HCT116 (cell line): Measurements from ENCODE around the gene ERBB2. TPM values are rescaled to one million over a fixed set of nuclear protein-coding genes. Genes with fewer than 3 reads are reported as not detected.
A peak's percentile ranks its signal among the peaks of the same experiment; 100 is the strongest.
"Not testable (repeated sequence)": the region's sequence is repeated elsewhere in the genome, so short reads cannot be mapped to it uniquely, and the experiment has no call there.

Source experiments
- ATAC-seq: fragments of 200-7000 bp; cut with Tn5 transposase; 2 replicates; pipeline ENCODE4 v1.9.1; 2020; ENCODE audit warnings: mild to moderate bottlenecking, moderate library complexity
- BruUV-seq: library from RNA; stranded (reverse); fragments of 400-500 nt; replicated peaks from 2 replicates; lab custom pipeline; 2021; lab: Mats Ljungman, UMichigan
- CTCF ChIA-PET: fragments of 300-600 bp; sonication (Branson Sonifier 250); formaldehyde crosslinking; loops from one replicate; lab custom pipeline; 2021; ENCODE audit warnings: antibody characterized with exemption; lab: Charles Lee
- POLR2A ChIA-PET: fragments of 300-600, 350-600 bp; sonication (Branson Sonifier 250); formaldehyde crosslinking; loops from one replicate; lab custom pipeline; 2021; ENCODE audit warnings: antibody characterized with exemption; lab: Charles Lee
- RAD21 ChIA-PET, 2 experiments: fragments of 300-600 bp; sonication (Branson Sonifier 250); formaldehyde crosslinking; loops; one replicate each; lab custom pipeline; 2023; ENCODE audit warnings: low total read pairs in 2 of 2; ENCODE audit not compliant: uncharacterized antibody in 2 of 2, unreplicated experiment in 2 of 2, low non-redundant PET in 1 of 2; lab: Charles Lee
- DNase-seq: peaks from one replicate; pipeline ENCODE4 v3.0.0-alpha.2; 2010; ENCODE audit warnings: low read depth, low spot score
- H2AFZ ChIP-seq: fragments of 200-600 bp; shearing (Covaris generic), sonication (generic); 2 replicates; pipeline ENCODE4 v1.6.1; 2017; ENCODE audit warnings: low read depth, mixed run types, mixed read lengths, antibody characterized with exemption, low read length; ENCODE audit not compliant: poor library complexity, severe bottlenecking
- H3K27ac ChIP-seq: 2 replicates; pipeline ENCODE4 v1.5.1; 2012; ENCODE audit warnings: low read depth, low read length
- H3K27me3 ChIP-seq: fragments of 200-600 bp; sonication (generic); 2 replicates; pipeline ENCODE4 v1.6.1; 2016; ENCODE audit warnings: mixed run types, low read length, mixed read lengths; ENCODE audit not compliant: insufficient read depth
- H3K36me3 ChIP-seq, 2 experiments: fragments of 200-500 bp in 1 of 2; fragments of 200-600 bp in 1 of 2; sonication (Bioruptor generic) in 1 of 2; sonication (generic) in 1 of 2; 2 replicates each; pipeline versions ENCODE4 v1.5.1 to v1.6.1; 2014 to 2016; ENCODE audit warnings: low read length in 2 of 2, inconsistent platforms in 1 of 2, mixed read lengths in 1 of 2, mixed run types in 1 of 2; ENCODE audit not compliant: insufficient read depth in 2 of 2, control insufficient read depth in 1 of 2
- H3K4me1 ChIP-seq, 2 experiments: fragments of 200-600 bp in 1 of 2; sonication (generic) in 1 of 2; 2 replicates each; pipeline versions ENCODE4 v1.5.1 to v1.6.1; 2012 to 2017; ENCODE audit warnings: low read length in 2 of 2, inconsistent platforms in 1 of 2, mild to moderate bottlenecking in 1 of 2, mixed read lengths in 1 of 2, mixed run types in 1 of 2, moderate library complexity in 1 of 2; ENCODE audit not compliant: insufficient read depth in 2 of 2, control insufficient read depth in 1 of 2
- H3K4me2 ChIP-seq: fragments of 200-600 bp; sonication (generic); 2 replicates; pipeline ENCODE4 v1.6.1; 2017; ENCODE audit warnings: mixed run types, low read length, mixed read lengths
- H3K4me3 ChIP-seq, 2 experiments: fragments of 200-600 bp in 1 of 2; sonication (generic) in 1 of 2; replicated peaks in 1 of 2; 2 replicates each; pipeline ENCODE4 v1.5.1; 2011 to 2016; ENCODE audit warnings: low read length in 2 of 2, control low read depth in 1 of 2, low read depth in 1 of 2, mild to moderate bottlenecking in 1 of 2, mixed read lengths in 1 of 2, mixed run types in 1 of 2
- H3K79me2 ChIP-seq: fragments of 200-600 bp; sonication (generic); 2 replicates; pipeline ENCODE4 v1.6.1; 2017; ENCODE audit warnings: mild to moderate bottlenecking, mixed run types, low read length, moderate library complexity, mixed read lengths; ENCODE audit not compliant: insufficient read depth
- H3K9ac ChIP-seq: fragments of 200-600 bp; sonication (generic); 2 replicates; pipeline ENCODE4 v1.6.1; 2016; ENCODE audit warnings: low read length, mixed read lengths
- H3K9me2 ChIP-seq: fragments of 200-600 bp; sonication (generic), shearing (Covaris generic); 2 replicates; pipeline ENCODE4 v1.6.1; 2017; ENCODE audit warnings: mixed run types, mild to moderate bottlenecking, moderate library complexity; ENCODE audit not compliant: insufficient read depth
- H3K9me3 ChIP-seq, 2 experiments: fragments of 200-500 bp in 1 of 2; fragments of 200-600 bp in 1 of 2; sonication (Bioruptor generic) in 1 of 2; sonication (generic) in 1 of 2; 2 replicates each; pipeline ENCODE4 v1.6.1; 2014 to 2017; ENCODE audit warnings: low read length in 2 of 2, mixed read lengths in 2 of 2, inconsistent platforms in 1 of 2, low read depth in 1 of 2, mild to moderate bottlenecking in 1 of 2, mixed run types in 1 of 2, moderate library complexity in 1 of 2; ENCODE audit not compliant: control insufficient read depth in 1 of 2, insufficient read depth in 1 of 2
- H4K20me1 ChIP-seq: fragments of 200-600 bp; sonication (generic), shearing (Covaris generic); 2 replicates; pipeline ENCODE4 v1.6.1; 2017; ENCODE audit warnings: mixed run types, mild to moderate bottlenecking, moderate library complexity; ENCODE audit not compliant: insufficient read depth
- JUND ChIP-seq: IDR thresholded peaks from 2 replicates; pipeline ENCODE4 v1.6.1; 2012
- POLR2A ChIP-seq: IDR thresholded peaks from 2 replicates; pipeline ENCODE4 v1.7.0; 2011; ENCODE audit warnings: borderline replicate concordance; ENCODE audit not compliant: insufficient read depth, insufficient read length; ENCODE audit errors: extremely low read depth
- SIN3A ChIP-seq: IDR thresholded peaks from 2 replicates; pipeline ENCODE4 v1.6.1; 2012; ENCODE audit warnings: low read depth
- SRF ChIP-seq: IDR thresholded peaks from 2 replicates; pipeline ENCODE4 v1.6.1; 2012; ENCODE audit warnings: low read depth
- ZNF274 ChIP-seq: fragments of 200-500 bp; sonication (Bioruptor generic); IDR thresholded peaks from 2 replicates; pipeline ENCODE4 v1.6.1; 2014; ENCODE audit warnings: mild to moderate bottlenecking, low read depth, low read length, inconsistent platforms
- intact Hi-C: fragments of 100-400 bp; cut with micrococcal nuclease; formaldehyde crosslinking; loops from 2 replicates; pipeline ENCODE4 v1.10.0; 2022
- total RNA-seq: library from RNA; stranded (reverse); gene quantifications from one replicate; pipeline ENCODE4 v1.2.1, GENCODE V29; 2021; ENCODE audit not compliant: unreplicated experiment
- TF ChIP-seq, protein P1 (sequence below): IDR thresholded peaks from 2 replicates; pipeline ENCODE4 v1.6.1; 2012; ENCODE audit warnings: low read depth
- TF ChIP-seq, protein P2 (sequence below): IDR thresholded peaks from 2 replicates; pipeline ENCODE4 v1.6.1; 2012

Gene ERBB2
- total RNA-seq, 1 experiment from 2014 or later: 75.8 TPM

DNA sequence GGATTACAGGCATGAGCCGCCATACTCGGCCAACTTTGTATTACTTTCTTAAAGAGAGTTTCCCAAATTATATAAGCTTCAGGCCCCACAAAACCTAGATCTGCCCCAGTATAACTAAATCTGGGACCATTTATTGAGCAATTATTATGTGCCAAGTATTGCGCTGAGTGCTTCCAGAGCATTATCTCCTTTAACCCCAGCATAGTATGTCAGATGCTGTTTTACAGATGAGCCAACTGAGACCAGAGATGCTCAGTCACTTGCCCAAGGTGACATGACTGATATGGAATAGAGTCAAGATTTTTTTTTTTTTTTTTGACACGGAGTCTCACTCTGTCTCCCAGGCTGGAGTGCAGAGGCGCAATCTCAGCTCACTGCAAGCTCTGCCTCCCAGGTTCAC lies 1.9 kb upstream of the ERBB2 start (continued):
- TF ChIP-seq, protein P1, sequence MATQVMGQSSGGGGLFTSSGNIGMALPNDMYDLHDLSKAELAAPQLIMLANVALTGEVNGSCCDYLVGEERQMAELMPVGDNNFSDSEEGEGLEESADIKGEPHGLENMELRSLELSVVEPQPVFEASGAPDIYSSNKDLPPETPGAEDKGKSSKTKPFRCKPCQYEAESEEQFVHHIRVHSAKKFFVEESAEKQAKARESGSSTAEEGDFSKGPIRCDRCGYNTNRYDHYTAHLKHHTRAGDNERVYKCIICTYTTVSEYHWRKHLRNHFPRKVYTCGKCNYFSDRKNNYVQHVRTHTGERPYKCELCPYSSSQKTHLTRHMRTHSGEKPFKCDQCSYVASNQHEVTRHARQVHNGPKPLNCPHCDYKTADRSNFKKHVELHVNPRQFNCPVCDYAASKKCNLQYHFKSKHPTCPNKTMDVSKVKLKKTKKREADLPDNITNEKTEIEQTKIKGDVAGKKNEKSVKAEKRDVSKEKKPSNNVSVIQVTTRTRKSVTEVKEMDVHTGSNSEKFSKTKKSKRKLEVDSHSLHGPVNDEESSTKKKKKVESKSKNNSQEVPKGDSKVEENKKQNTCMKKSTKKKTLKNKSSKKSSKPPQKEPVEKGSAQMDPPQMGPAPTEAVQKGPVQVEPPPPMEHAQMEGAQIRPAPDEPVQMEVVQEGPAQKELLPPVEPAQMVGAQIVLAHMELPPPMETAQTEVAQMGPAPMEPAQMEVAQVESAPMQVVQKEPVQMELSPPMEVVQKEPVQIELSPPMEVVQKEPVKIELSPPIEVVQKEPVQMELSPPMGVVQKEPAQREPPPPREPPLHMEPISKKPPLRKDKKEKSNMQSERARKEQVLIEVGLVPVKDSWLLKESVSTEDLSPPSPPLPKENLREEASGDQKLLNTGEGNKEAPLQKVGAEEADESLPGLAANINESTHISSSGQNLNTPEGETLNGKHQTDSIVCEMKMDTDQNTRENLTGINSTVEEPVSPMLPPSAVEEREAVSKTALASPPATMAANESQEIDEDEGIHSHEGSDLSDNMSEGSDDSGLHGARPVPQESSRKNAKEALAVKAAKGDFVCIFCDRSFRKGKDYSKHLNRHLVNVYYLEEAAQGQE: no peak
- TF ChIP-seq, protein P2, sequence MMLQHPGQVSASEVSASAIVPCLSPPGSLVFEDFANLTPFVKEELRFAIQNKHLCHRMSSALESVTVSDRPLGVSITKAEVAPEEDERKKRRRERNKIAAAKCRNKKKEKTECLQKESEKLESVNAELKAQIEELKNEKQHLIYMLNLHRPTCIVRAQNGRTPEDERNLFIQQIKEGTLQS: no peak
- no peak for TF ChIP-seq JUND
- TF ChIP-seq POLR2A: no peak
- TF ChIP-seq SRF: no peak
- no peak for TF ChIP-seq ZNF274

DNA sequence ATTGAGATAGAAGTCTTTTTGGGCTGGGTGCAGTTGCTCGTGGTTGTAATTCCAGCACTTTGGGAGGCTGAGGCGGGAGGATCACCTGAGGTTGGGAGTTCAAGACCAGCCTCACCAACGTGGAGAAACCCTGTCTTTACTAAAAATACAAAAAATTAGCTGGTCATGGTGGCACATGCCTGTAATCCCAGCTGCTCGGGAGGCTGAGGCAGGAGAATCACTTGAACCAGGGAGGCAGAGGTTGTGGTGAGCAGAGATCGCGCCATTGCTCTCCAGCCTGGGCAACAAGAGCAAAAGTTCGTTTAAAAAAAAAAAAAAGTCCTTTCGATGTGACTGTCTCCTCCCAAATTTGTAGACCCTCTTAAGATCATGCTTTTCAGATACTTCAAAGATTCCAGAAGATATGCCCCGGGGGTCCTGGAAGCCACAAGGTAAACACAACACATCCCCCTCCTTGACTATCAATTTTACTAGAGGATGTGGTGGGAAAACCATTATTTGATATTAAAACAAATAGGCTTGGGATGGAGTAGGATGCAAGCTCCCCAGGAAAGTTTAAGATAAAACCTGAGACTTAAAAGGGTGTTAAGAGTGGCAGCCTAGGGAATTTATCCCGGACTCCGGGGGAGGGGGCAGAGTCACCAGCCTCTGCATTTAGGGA lies 577 bp upstream of the ERBB2 start:
- H3K9me3 ChIP-seq, DNase-seq, H3K9me2 ChIP-seq, H3K27me3 ChIP-seq, H2AFZ ChIP-seq, H3K36me3 ChIP-seq, intact Hi-C loops, H4K20me1 ChIP-seq: not testable (repeated sequence)
- TSS peak; percentile 90 for BruUV-seq
- peaks cover 44% of the 10 kb centered on the region for H3K79me2 ChIP-seq
- peak overlapping the region; percentile 76 for H3K27ac ChIP-seq
- RAD21 ChIA-PET: interaction anchor here in 1 of 2 experiments (1.3 kb wide), 1 partner anchor 78 kb away, joined by 4 read pairs; no protein-coding TSS in a partner anchor
- H3K4me2 ChIP-seq: peak overlapping the region; percentile 79
- TF ChIP-seq SIN3A: 0 out of 2 replicates have a peak, but pooled peaks have one; percentile 42
- H3K4me1 ChIP-seq: peaks cover 15 to 39% of the 10 kb centered on the region in 2 experiments; a peak in 3 of 4 replicates
- POLR2A ChIA-PET: interaction anchor here (0.8 to 2.7 kb wide), 6 partner anchors 11 to 83 kb away, joined by 3 to 16 read pairs (median 6); partner anchors contain the start of gene PGAP3
- peak; percentile 15; the same call in 1 of the 2 replicates for ATAC-seq
- peak overlapping the region; percentile 76 to 88 for H3K4me3 ChIP-seq
- H3K9ac ChIP-seq: peak overlapping the region; percentile 91
- CTCF ChIA-PET: interaction anchor here (0.9 to 2.2 kb wide), 6 partner anchors 11 to 81 kb away, joined by 3 to 13 read pairs (median 3); partner anchors contain the start of gene MIEN1
